ENCODE measurements around the gene ADGRB2. TPM values are rescaled to one million over a fixed set of nuclear protein-coding genes. Genes with fewer than 3 reads are reported as not detected.

ADGRB2 gene
- total RNA-seq, 1 donor from 2014 or later = 21.5 TPM

DNA sequence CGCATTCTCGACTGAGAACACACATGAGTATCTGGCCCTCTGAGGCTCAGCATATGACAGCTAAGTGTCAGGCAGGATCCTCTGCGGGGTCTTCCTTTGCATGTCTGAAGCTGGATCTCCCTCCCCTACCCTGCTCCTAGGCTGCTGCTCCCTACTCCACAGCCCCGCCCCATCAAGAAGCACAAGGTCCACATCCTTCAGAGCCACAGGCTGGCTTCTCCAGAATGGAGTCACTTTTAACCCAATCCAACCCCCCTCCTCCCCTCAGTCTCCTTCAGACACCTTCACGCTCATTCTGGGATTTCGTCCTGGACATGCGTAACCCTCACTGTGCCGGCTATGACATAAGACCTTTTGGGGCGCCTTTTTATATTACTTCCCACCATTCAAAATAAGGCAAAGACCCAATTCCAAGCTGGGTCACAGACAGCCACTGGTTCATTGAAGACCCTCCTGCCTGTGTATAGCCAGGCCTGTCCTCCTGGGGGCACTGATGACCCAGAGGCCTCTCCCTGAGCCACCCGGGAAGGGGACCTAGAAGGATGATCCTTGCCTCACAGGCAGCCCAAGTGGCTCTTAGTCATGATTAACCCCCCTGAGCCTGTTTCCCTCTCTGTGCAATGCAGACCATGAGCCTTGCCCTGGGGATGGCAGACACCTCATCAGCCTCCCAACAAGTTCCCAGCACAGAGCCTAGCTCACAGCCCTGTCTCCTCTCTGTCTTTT is 4.7 kb downstream of the ADGRB2 start:
- Mint-ChIP-seq H3K27me3 (ENCODE audit: low read depth) (peaks cover 23% of the 10 kb centered on the region), H3K9me3 (no peaks in the 10 kb centered on the region), H3K4me1 (peaks cover 26% of the 10 kb centered on the region), H3K4me3 (peak overlapping the region; percentile 67), H3K27ac (no peak overlapping the region), H3K36me3 (no peaks in the 10 kb centered on the region)
- TF ChIP-seq, protein P1, sequence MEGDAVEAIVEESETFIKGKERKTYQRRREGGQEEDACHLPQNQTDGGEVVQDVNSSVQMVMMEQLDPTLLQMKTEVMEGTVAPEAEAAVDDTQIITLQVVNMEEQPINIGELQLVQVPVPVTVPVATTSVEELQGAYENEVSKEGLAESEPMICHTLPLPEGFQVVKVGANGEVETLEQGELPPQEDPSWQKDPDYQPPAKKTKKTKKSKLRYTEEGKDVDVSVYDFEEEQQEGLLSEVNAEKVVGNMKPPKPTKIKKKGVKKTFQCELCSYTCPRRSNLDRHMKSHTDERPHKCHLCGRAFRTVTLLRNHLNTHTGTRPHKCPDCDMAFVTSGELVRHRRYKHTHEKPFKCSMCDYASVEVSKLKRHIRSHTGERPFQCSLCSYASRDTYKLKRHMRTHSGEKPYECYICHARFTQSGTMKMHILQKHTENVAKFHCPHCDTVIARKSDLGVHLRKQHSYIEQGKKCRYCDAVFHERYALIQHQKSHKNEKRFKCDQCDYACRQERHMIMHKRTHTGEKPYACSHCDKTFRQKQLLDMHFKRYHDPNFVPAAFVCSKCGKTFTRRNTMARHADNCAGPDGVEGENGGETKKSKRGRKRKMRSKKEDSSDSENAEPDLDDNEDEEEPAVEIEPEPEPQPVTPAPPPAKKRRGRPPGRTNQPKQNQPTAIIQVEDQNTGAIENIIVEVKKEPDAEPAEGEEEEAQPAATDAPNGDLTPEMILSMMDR (IDR thresholded peaks at IDR 0.05; ENCODE audit: unreplicated experiment) = no peak
- no peak for DNase-seq (ENCODE audit: low spot score in 2 of 2, unreplicated experiment in 2 of 2)

DNA sequence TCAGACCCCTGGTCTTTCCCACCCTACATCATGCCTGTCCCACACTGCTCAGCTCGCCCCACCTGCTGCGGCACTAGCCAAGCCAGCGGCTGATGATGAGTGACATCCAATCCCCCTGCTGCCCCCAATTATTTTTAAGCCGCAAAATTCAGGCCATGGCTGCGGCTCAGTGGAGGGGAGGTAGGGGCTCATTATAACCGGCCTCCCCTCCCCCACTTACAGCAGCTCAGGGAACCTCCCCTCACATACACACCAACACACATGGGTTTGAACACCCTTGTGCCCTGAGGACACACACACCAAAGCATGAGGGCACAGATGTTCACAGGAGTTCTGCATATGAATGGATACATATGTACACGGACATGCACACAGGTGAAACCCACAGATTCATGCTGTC is 5.3 kb downstream of the ADGRB2 start:
- no peaks in the 10 kb centered on the region for H3K9me3 Mint-ChIP-seq
- no peak for DNase-seq (ENCODE audit: low spot score in 2 of 2, unreplicated experiment in 2 of 2)
- H3K27ac Mint-ChIP-seq = no peak overlapping the region
- TF ChIP-seq, protein P1 (IDR thresholded peaks at IDR 0.05; ENCODE audit: unreplicated experiment) = no peak
- H3K36me3 Mint-ChIP-seq = no peaks in the 10 kb centered on the region
- H3K27me3 Mint-ChIP-seq (ENCODE audit: low read depth) = peaks cover 23% of the 10 kb centered on the region
- peaks cover 26% of the 10 kb centered on the region for H3K4me1 Mint-ChIP-seq
- H3K4me3 Mint-ChIP-seq = no peak overlapping the region

DNA sequence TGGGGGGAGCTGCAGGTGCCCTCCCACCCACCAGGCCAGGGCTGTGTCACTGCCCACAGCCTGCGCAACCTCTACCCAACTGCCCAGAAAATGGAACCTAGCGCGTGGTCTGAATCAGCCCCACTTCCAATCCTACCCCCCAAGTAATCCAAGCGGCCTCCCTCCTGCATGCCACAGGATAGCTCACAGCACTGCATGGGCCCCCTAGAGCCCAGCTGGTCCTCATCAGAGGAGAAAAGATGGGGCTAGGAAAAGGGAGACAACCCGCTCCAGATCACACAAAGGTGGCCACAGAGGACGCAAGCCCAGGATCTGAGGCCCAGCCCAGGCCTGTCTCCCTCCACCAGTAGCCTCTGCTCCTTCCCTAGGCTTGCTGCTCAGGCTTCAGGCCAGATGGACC is 6.2 kb downstream of the ADGRB2 start:
- DNase-seq (ENCODE audit: low spot score in 2 of 2, unreplicated experiment in 2 of 2) = no peak
- H3K27ac Mint-ChIP-seq = no peak overlapping the region
- no peaks in the 10 kb centered on the region for H3K9me3 Mint-ChIP-seq
- TF ChIP-seq, protein P1 (IDR thresholded peaks at IDR 0.05; ENCODE audit: unreplicated experiment) = no peak
- H3K4me1 Mint-ChIP-seq = peaks cover 22% of the 10 kb centered on the region
- H3K4me3 Mint-ChIP-seq = no peak overlapping the region
- peaks cover 16% of the 10 kb centered on the region for H3K27me3 Mint-ChIP-seq (ENCODE audit: low read depth)
- no peaks in the 10 kb centered on the region for H3K36me3 Mint-ChIP-seq

DNA sequence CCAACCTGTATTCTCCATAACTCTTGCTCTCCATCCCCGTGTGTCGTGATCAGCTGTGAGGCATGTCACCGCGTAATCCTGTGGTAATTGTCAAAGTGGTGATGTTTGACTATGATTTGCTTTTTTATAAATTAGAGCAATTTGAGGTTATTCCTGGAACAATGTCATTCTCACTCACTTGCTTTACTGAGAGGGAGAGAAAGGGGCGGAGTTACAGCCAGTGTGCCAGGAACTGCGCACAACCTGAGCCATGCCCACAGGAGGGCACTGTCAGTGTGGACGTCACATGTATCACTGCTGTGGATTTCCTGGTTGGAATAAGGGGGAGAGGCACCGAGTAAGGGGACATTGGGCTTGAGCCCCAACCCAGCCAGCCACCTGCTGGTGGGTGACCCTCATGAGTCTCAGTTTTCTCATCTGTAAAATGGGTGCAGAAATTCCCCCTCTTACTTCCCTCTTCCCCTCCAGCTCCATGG is 6.9 kb downstream of the ADGRB2 start:
- TF ChIP-seq, protein P1 (IDR thresholded peaks at IDR 0.05; ENCODE audit: unreplicated experiment) = no peak
- H3K4me1 Mint-ChIP-seq = peaks cover 24% of the 10 kb centered on the region
- H3K4me3 Mint-ChIP-seq = no peak overlapping the region
- H3K27me3 Mint-ChIP-seq (ENCODE audit: low read depth) = peaks cover 10% of the 10 kb centered on the region
- DNase-seq (ENCODE audit: low spot score in 2 of 2, unreplicated experiment in 2 of 2) = no peak
- no peaks in the 10 kb centered on the region for H3K36me3 Mint-ChIP-seq
- no peaks in the 10 kb centered on the region for H3K9me3 Mint-ChIP-seq
- no peak overlapping the region for H3K27ac Mint-ChIP-seq

DNA sequence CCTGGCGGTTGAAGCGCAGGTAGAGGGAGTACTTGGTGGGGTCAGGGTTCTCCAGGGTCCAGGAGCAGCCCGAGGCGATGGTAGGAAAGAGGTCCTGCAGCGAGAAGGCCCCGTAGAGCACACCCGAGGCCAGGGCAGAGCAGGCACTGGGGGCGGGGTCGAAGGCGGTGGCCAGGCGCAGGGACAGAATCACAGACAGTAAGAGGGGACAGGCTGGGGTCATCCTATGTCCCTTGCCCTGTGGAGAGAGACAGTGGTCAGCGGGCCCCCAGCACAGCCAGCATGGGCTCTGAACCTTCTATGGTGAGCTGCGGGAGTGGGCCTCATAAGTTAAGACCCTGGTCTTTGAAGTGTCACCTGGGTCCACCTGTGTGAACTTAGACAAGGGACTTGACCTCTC is 7.6 kb downstream of the ADGRB2 start:
- Mint-ChIP-seq H3K4me1 (peaks cover 27% of the 10 kb centered on the region), H3K4me3 (no peak overlapping the region), H3K9me3 (no peaks in the 10 kb centered on the region), H3K27me3 (ENCODE audit: low read depth) (peaks cover 3% of the 10 kb centered on the region), H3K36me3 (no peaks in the 10 kb centered on the region), H3K27ac (no peak overlapping the region)
- TF ChIP-seq, protein P1 (IDR thresholded peaks at IDR 0.05; ENCODE audit: unreplicated experiment) = no peak
- no peak for DNase-seq (ENCODE audit: low spot score in 2 of 2, unreplicated experiment in 2 of 2)

All from mesothelial cell of epicardium (in vitro differentiated cells).